ELF-1 (cell line): ENCODE data around the gene TLR10.
A peak's percentile ranks its signal among the peaks of the same experiment; 100 is the strongest.

Source experiments
- DNase-seq: peaks from one replicate; pipeline ENCODE4 v3.0.0-alpha.2; 2016; ENCODE audit warnings: low read depth, low spot score

TLR10 gene

GRCh38 chr4:38730493-38730829, 52.3 kb downstream of the TLR10 start:
- no peak for DNase-seq

DNA sequence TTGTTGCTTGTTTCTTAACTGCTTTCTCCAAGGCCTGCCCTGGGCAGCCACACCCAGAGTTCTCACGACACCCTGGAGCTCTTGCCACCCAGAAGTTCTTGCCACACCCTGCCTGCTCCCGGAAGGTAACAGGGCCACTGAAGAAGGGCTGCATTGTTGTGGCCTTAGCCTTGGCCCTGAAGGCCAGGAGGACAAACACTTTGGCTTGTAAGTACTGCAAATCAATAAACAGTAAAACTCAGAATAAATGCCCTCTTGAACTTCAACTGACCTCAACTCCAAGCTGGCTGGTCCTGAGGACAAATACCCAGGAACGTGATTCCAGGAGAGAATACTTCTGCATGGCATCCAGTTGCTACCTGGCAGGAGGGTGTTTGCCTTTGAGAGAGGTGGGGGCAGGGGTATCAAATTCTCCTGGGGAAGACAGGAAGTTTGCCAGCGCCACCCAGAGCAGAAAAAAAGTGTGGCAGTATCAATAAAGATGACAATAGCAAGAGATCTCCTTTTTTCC, 54.1 kb downstream of the TLR10 start:
- DNase-seq = peak; percentile 30

DNA sequence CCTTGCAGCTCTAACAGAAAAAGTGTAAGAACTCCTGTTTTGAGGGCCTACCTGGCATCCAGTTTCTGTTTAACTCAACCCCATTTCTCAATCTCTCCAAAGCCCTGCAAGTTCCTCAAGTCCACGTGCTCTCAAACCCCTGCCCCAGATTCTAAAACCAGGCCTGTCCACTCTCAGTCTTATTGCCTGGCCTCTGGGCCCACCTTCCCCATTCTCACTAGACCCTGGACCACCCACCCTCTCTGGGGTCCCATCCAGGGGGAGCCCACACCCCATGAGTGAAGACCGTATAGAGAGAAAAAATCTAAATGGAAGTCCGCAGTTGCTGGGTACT, 58.3 kb downstream of the TLR10 start:
- DNase-seq = no peak

- DNase-seq = peak; percentile 89
These were observed 58.9 kb downstream of the TLR10 start for GRCh38 chr4:38723726-38724474.

DNA sequence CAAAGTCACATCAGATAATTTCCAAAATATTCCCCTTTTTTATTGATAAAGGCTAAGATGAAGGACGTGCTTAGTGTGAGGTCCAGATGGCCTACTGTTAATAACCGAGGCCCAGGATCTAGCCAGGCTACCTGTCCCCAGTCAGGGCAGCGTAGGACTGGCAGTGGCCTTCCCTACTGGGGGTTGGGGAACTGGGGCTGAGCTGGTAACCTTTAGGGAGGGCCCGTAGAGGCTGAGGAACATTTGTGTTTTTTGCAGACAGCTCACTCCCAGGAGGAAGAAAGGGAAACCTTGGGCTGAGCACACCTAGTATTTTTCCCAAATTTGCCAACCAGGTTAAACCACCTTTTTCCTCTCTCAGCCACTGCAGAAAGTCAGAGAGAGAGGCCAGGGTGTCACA, 59.7 kb downstream of the TLR10 start:
- DNase-seq = no peak
